Hepatocyte (in vitro differentiated cells): ENCODE measurements around the gene TTLL5. TPM values are rescaled to one million over a fixed set of nuclear protein-coding genes. Genes with fewer than 3 reads are reported as not detected.

Experiments used
- DNase-seq: peaks from one replicate; pipeline ENCODE4 v3.0.0-alpha.2; 2016; ENCODE audit warnings: low spot score
- H2AFZ ChIP-seq: fragments of 200-600 bp; sonication (generic); 2 replicates; pipeline ENCODE4 v1.6.0; 2016; ENCODE audit warnings: antibody characterized with exemption, mild to moderate bottlenecking
- H3K27ac ChIP-seq: fragments of 200-600 bp; sonication (generic); 2 replicates; pipeline ENCODE4 v1.5.1; 2016; ENCODE audit warnings: mild to moderate bottlenecking
- H3K27me3 ChIP-seq: fragments of 200-600 bp; sonication (generic); 2 replicates; pipeline ENCODE4 v1.6.1; 2016
- H3K36me3 ChIP-seq: fragments of 200-600 bp; sonication (generic); replicated peaks from 2 replicates; pipeline ENCODE4 v1.5.1; 2016; ENCODE audit warnings: low read depth; ENCODE audit not compliant: insufficient read depth
- H3K4me1 ChIP-seq: fragments of 200-600 bp; sonication (generic); 2 replicates; pipeline ENCODE4 v1.5.1; 2016; ENCODE audit warnings: mild to moderate bottlenecking, moderate library complexity; ENCODE audit not compliant: insufficient read depth
- H3K4me2 ChIP-seq: fragments of 200-600 bp; sonication (generic); 2 replicates; pipeline ENCODE4 v1.6.0; 2016
- H3K4me3 ChIP-seq: fragments of 200-600 bp; sonication (generic); 2 replicates; pipeline ENCODE4 v1.5.1; 2016; ENCODE audit warnings: mild to moderate bottlenecking
- H3K79me2 ChIP-seq: fragments of 200-600 bp; sonication (generic); 2 replicates; pipeline ENCODE4 v1.6.0; 2017; ENCODE audit warnings: mild to moderate bottlenecking
- H3K9me2 ChIP-seq: fragments of 200-600 bp; sonication (generic); replicated peaks from 2 replicates; pipeline ENCODE4 v1.6.0; 2017; ENCODE audit warnings: mild to moderate bottlenecking; ENCODE audit not compliant: insufficient read depth
- H3K9me3 ChIP-seq: fragments of 200-600 bp; sonication (generic); 2 replicates; pipeline ENCODE4 v1.5.1; 2016; ENCODE audit warnings: low read depth, mild to moderate bottlenecking
- H4K20me1 ChIP-seq: fragments of 200-600 bp; sonication (generic); 2 replicates; pipeline ENCODE4 v1.6.0; 2016; ENCODE audit warnings: mild to moderate bottlenecking; ENCODE audit not compliant: insufficient read depth, poor library complexity, severe bottlenecking
- EZH2 ChIP-seq: fragments of 200-600 bp; sonication (generic); IDR thresholded peaks from 2 replicates; pipeline ENCODE4 v1.6.1; 2016; ENCODE audit warnings: antibody characterized with exemption, mild to moderate bottlenecking, borderline replicate concordance
- EZH2phosphoT487 ChIP-seq: fragments of 200-600 bp; sonication (generic); IDR thresholded peaks from one replicate; pipeline ENCODE4 v1.6.1; 2018; ENCODE audit warnings: antibody characterized with exemption, mild to moderate bottlenecking, low read depth, moderate library complexity; ENCODE audit not compliant: unreplicated experiment, severe bottlenecking
- WGBS: methylation state at CpG from one replicate; pipeline ENCODE4 v1.1.6; 2016; ENCODE audit warnings: low lambda C conversion rate; ENCODE audit errors: missing lambda C conversion rate; 5-methylcytosine and 5-hydroxymethylcytosine counted together
- polyA plus RNA-seq: library from polyadenylated mRNA; unstranded; fragments of >200 nt; fragmentation: Nextera tagmentation; extraction: Ambion mirVana; gene quantifications from 2 replicates; pipeline ENCODE4 v1.2.1, GENCODE V29; 2016
- total RNA-seq: library from RNA; depleted of rRNA; stranded (reverse); fragments of >200 nt; gene quantifications from 2 replicates; pipeline ENCODE4 v1.2.3, GENCODE V29; 2014
- TF ChIP-seq, protein P1 (sequence below): fragments of 200-600 bp; sonication (generic); IDR thresholded peaks from 2 replicates; pipeline ENCODE4 v1.5.1; 2016; ENCODE audit warnings: antibody characterized with exemption, mild to moderate bottlenecking; ENCODE audit not compliant: poor library complexity

The TTLL5 gene
- total and polyA plus RNA-seq, 2 experiments from 2014 or later, result 8.9 to 11.1 TPM

DNA sequence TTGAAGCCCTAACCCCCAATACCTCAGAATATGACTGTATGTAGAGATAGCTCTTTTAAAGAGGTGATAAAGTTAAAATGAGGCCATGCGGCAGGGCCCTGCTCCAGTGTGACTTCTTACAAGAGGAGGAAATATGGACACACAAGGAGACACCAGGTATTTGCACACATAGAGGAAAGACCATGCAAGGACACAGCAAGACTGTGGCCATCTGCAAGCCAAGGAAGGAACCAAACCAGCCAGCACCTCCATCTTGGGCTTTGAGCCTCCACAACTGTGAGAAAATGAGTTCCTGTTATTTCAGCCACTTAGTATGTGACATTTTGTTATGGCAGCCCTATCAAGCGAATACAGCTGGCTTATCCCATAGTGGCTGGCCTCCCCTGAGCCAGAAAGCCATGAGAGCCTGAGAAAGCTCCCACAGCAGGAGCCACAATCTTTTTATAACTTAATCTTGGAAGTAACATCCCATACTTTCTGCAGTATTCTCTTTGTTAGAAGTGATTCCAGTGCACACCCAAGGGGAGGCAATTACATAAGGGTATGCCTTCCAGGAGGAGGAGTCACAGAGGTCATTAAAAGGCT, 272.8 kb downstream of the TTLL5 start:
- no peaks in the 10 kb centered on the region for H3K4me1 ChIP-seq
- no peak for DNase-seq
- H3K27ac ChIP-seq, result no peak overlapping the region
- no peaks in the 10 kb centered on the region for H3K27me3 ChIP-seq
- H3K9me3 ChIP-seq, result no peaks in the 10 kb centered on the region
- 66% methylated on average over 2 of the region's 2 CpGs for WGBS
- H3K4me3 ChIP-seq, result no peak overlapping the region
- H3K79me2 ChIP-seq, result no peaks in the 10 kb centered on the region
- H4K20me1 ChIP-seq, result no peaks in the 10 kb centered on the region
- no peaks in the 10 kb centered on the region for H3K9me2 ChIP-seq
- no peak for TF ChIP-seq EZH2
- TF ChIP-seq, protein P1, sequence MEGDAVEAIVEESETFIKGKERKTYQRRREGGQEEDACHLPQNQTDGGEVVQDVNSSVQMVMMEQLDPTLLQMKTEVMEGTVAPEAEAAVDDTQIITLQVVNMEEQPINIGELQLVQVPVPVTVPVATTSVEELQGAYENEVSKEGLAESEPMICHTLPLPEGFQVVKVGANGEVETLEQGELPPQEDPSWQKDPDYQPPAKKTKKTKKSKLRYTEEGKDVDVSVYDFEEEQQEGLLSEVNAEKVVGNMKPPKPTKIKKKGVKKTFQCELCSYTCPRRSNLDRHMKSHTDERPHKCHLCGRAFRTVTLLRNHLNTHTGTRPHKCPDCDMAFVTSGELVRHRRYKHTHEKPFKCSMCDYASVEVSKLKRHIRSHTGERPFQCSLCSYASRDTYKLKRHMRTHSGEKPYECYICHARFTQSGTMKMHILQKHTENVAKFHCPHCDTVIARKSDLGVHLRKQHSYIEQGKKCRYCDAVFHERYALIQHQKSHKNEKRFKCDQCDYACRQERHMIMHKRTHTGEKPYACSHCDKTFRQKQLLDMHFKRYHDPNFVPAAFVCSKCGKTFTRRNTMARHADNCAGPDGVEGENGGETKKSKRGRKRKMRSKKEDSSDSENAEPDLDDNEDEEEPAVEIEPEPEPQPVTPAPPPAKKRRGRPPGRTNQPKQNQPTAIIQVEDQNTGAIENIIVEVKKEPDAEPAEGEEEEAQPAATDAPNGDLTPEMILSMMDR, result no peak
- TF ChIP-seq EZH2phosphoT487, result no peak
- H2AFZ ChIP-seq, result no peak overlapping the region
- no peak overlapping the region for H3K4me2 ChIP-seq
- no peaks in the 10 kb centered on the region for H3K36me3 ChIP-seq

DNA sequence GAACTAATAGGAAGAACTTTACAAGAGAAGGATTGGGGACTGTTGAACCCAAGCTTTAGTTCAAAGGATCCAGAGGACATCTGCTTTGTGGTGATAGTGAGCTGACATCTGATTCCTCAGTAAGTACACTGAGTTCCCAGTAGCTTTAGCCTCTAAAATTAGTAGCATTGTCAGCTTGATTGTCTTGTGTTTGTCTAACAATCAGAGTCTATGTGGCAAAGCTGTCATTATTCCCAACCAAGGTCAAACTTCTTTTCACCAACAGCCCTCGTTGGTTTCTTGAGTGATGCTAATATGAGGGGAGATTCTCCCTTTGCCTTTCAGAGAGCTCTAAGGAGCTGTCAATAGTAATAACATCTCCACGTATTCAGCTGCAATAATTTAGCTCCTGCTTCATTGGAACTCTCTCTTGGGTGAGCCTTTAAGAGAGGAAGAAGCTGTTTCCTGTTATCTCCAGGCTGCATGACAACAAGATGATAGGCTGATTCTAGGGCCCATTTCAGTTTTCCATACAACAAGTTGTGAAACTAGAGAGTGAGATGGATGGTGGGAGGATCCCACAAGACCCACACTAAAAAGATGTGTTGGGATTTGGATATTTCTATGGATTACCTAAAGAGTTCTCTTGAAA, 274.1 kb downstream of the TTLL5 start:
- WGBS, result 51% methylated on average over 2 of the region's 2 CpGs
- Histone ChIP-seq H3K9me3 (no peaks in the 10 kb centered on the region), H3K36me3 (no peaks in the 10 kb centered on the region), H4K20me1 (no peaks in the 10 kb centered on the region), H2AFZ (no peak overlapping the region), H3K27me3 (no peaks in the 10 kb centered on the region), H3K4me1 (no peaks in the 10 kb centered on the region), H3K27ac (no peak overlapping the region), H3K79me2 (no peaks in the 10 kb centered on the region), H3K9me2 (no peaks in the 10 kb centered on the region), H3K4me2 (no peak overlapping the region), H3K4me3 (no peak overlapping the region)
- TF ChIP-seq, protein P1, result no peak
- no peak for TF ChIP-seq EZH2
- TF ChIP-seq EZH2phosphoT487, result no peak
- no peak for DNase-seq

DNA sequence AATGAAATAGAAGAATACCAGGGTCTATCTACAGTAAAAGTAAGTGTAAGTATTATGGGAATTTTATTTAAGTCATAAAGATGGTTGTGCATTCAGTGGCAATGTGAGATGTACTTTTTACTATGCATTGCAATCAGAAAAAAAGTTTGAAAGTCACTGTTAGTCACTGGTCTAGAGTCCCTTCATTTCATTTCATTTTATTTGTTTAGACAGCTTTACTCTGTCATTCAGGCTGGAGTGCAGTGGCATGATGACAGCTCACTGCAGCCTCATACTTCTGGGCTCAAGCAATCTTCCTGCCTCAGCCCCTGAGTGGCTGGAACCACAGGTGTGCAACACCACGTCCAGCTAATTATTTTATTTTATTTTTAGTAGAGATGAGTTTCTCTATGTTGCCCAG, 278.2 kb downstream of the TTLL5 start:
- Histone ChIP-seq H2AFZ (no peak overlapping the region), H3K27me3 (no peaks in the 10 kb centered on the region), H3K4me1 (no peaks in the 10 kb centered on the region), H3K4me3 (no peak overlapping the region), H4K20me1 (no peaks in the 10 kb centered on the region), H3K79me2 (no peaks in the 10 kb centered on the region), H3K4me2 (no peak overlapping the region), H3K9me2 (no peaks in the 10 kb centered on the region), H3K27ac (no peak overlapping the region), H3K9me3 (no peaks in the 10 kb centered on the region), H3K36me3 (no peaks in the 10 kb centered on the region)
- TF ChIP-seq, protein P1, result no peak
- TF ChIP-seq EZH2phosphoT487 (no peak), EZH2 (no peak)
- DNase-seq, result no peak
- WGBS, result 89% methylated on average over 1 of the region's 1 CpG
